Stimulated activated CD8-positive, alpha-beta memory T cell treated with anti-CD3 and anti-CD28 coated beads, Interleukin-7, amount 100 ng/mL, for 1 hour (primary cell): ENCODE measurements around the gene CTNNA2.

ENCODE experiments used
- DNase-seq, 2 donors: peaks; one replicate each; pipeline ENCODE4 v3.0.0-alpha.2; 2020; ENCODE audit warnings: low read depth in 2 of 2

The CTNNA2 gene

DNA sequence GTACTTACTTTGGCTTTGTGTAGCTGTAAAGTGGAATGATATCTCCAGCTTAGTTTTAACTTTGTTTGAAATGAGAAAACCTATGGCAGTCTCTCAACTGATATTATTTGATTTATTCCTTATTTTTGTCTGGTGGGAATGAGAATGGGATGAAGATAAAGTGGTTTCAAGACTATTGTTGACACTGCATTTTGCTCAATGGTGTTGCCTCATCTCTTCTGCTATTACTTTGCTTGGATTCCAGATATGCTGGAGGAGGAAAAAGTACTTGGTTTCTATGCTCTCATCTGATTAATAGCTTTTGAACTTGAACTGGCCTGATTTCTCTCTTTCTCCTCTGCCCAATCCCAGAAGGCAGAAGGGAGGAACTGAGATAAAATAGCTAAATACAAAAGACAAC is 198.2 kb downstream of the CTNNA2 start:
- no peak for DNase-seq

DNA sequence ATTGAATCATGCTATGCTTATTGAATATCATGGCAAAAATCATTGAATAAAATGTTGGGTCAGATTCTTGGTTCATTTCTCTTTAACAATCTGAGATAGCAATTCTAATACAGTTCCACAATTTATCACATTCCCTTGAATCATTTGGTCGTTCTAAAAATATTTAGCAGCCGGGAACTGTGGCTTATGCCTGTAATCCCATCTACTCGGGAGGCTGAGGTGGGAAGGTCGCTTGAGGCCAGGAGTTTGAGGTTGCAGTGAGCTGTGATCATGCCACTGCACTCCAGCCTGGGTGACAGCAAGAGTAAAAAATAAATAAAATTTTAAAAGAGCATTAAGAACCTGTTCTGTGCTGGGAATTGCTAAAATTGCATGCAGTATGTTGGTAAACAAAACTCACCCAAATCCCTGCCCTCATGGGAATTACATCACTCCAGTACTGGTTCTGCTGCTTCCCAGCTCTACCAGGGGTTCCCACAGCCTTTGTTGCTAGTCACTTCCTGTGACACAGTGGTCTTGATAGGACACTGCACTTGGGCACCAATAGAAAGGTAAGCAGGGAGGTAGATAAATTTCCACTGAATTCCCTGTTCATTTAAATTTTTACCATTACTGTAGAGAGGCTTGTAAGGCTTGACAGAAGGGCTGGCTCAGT is 200.4 kb downstream of the CTNNA2 start:
- no peak for DNase-seq

DNA sequence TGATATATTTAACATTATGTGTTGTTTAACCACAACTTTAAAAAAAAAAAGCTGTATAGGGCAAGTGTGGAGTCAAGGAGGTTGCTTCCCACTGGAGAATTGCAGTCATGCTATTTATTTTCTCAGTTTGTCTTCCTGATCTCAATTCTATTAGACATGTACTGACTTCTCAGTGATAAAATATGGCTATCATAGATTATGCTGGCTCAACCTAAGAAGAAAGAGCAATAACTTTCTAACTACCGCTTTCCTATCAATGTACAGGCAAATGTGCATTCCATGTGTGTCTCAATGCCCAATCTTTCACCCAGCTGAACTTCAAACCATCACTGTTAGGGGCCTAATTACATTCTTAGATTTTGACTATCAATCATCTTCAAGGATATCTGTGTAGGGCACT is 201.4 kb downstream of the CTNNA2 start:
- DNase-seq, result no peak

DNA sequence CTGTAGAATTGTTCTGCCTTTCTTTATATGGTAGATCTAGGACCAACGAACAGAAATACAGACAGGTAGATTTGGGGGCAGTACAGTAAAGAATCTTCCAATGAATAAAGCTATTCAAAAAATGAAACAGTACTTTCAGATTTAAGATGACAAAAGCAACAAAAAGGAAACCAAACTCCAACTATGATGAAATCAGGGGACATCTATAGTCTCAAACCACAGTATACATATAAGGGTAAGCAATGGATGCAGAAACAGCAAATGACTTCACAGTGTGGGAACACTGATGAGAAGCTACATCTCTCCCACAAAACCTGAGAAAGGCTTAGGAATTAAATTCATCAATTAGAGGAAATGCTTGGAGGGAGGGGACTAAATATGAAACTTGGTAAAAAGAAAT is 202.5 kb downstream of the CTNNA2 start:
- DNase-seq, result no peak

DNA sequence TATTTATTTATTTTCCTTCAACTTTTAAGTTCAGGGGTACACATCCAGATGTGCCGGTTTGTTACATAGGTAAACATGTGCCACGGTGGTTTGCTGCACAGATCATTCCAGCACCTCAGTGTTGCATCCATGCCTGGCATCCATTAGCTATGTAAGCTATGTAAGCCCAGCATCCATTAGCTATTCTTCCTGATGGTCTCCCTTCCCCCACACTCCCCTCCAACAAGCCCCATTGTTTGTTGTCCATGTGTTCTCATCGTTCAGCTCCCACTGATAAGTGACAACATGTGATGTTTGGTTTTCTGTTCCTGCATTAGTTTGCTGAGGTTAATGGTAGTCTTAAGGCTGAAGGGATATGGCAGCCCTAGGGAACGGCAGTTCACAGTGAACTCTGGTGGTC is 203.4 kb downstream of the CTNNA2 start:
- no peak for DNase-seq

DNA sequence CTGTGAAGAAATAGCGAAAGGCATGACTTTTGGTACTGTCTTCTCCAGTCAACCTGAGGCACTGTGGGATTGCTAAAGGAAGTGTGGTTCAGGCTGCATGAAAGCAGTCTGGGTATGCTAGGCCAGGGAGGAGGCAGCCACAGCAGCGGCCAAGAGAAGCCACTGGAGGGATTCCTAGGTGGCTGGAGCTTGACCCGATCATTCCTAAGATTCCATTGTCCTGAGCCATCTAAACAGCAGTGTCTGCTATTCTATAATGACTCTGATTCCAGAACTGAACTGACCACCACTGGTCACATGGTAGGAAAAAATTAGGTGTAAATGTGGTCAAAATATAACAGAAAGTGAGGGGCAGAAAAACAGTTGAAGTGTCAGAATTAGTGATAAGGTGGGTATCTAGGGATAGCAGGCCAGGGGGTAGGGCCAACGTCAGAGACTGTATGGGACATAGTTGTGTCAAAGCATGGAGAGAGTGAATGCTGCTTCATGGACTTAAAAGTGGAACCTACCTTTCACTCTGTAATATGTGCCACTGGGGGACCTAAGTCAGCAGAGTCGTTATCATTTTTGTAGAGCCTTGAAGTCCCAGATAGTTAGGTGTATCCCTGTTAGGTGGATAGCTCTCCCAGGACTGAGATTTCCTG is 204.6 kb downstream of the CTNNA2 start:
- no peak for DNase-seq

DNA sequence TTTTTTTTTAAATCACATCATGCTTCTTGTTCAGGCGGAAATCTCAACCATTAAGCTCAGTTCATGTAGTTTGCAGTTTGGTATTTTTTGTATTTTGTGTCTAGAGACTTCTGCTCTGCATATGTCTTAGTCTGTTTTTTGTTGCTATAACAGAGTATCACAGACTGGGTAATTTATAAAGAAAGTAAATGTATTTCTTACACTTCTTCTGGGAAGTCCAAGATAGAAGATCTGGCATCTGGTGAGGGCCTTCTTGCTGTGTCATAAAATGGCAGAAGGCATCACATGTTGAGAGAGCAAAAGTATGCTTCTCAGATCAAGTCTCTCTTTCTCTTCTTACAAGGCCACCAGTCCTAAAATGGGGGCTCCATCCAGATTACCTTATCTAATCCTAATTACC is 208.2 kb downstream of the CTNNA2 start:
- DNase-seq, result no peak

DNA sequence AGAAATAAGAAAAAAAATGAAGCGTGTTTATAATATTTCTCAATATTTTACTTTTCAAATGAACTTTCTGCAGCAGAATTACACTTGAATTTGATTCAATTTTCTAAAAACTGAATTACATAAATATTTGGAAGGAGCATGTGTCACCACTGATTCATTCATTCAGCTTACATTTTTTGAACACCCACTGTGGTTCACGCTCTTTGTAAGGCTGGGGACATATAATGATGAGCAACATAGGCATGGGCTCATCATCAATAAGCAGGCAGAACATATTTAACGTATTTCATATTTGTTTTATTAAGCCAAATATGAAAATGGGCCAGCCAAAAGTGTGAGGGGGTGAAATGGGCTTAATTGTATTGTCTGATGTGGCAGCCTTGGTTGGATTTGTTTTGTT is 209.1 kb downstream of the CTNNA2 start:
- DNase-seq, result no peak

DNA sequence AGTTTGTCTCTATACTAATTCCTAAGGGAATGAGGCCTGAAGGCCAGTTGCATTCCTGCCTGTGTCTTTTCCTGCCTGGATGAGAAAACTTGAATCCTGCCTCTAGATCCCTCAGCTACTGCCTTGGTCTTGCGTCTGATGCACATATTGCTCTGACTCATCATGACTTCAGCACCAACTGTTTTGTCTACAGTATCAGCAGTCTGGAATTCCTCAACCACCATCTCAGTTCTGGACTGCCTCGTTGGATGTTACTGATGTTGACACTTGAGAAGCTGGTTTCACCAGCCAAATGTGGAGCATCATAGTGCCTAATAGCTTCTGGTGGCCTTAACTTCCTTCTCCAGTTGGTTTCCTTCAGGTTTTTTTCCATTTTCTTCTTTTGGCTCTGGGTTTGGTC is 211.0 kb downstream of the CTNNA2 start:
- DNase-seq, result no peak

DNA sequence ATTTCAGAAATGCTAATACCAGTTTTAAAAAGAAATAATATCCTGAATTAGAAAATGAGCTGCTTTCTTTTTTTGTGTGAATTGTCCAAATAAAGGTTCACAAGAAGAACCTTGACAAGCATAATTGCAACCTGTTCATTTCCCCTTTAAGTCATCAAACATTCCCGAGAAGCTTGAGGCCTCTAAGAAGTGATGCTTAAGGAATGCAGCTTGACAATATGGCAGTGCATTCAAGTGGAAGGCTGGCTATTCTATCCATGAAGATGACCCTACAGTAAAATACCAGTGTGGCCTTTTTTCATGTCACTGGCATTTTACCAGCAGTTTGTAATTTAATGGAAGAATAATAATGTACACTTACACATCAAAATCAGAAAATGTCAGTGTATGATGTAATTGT is 216.7 kb downstream of the CTNNA2 start:
- no peak for DNase-seq

DNA sequence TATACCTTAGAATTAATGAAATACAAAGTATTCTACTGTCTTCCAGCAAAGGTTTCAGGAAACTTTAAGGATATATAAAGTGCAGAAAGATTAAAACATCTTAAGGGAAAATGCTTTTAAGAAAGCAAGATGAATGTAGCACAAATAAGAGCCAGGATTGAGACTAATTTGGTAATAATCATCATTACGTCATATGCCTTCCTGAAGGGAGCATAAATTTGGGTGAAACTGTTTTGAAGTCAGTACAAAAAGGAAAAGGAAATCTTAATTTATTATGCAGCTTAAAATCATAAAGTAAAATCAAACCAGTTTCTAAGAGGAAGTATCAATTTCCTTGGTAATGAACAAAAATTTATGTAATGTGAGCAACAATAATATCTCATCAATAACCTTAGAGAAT is 221.7 kb downstream of the CTNNA2 start:
- DNase-seq, result no peak

DNA sequence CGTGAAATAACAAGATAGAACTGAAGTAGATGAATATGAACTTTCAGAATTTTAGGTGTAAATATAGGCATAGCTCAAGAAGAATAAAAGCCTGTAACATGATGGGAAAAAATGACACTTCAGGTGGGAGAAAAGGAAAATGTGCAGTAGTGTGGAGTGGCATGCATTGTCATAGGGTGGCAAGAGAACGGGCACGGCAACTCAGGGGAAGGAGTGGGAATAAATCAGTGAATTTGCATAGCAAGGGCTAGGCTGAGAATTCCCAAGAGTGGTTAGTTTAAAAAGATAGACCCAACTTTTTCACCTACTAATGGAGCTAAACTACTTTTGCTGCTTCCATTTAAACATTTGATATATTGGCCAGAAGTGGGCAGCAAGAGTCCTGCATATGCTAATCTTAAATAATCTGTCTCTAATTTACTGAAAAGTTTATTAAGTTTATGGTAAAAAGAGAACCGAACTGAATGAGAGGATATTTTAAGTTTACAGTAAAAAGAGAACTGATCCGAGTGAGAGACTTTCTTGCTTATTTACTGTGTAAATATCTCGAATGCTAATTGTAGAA is 228.1 kb downstream of the CTNNA2 start:
- no peak for DNase-seq

DNA sequence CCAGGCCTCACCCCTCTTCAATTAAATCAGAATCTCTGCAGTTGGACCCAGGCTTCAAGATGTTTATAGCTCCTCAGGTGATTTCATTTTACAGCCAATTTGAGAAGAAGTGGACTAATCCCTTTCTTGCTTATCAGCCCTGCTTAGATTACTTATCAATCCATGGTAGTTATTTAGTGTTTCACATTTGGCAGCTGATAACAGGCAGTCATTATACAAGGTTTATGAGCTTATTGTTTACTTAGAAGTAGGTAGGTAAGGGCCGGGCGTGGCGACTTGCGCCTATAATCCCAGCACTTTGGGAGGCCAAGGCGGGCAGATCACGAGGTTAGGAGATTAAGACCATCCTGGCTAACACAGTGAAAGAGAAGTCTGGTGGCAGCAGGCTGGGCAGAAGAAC is 237.5 kb downstream of the CTNNA2 start:
- no peak for DNase-seq

DNA sequence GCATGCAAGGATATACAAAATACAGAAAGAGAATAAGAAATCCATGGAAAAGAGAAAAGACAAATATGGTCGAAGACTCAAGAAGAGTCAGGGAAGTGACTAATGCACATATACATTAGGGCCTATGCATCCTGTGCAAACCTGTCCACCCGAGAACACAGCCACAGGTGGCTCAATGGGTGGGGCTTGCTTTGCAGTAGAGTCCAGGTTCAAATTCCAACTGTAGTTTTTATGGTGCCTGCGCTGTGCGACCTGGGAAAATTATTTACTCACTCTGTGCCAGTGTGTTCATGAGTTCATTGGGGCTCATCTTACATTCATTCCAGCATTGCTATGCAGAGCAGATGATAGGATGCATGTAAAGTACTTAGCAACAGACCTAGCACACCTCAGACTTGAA is 244.7 kb downstream of the CTNNA2 start:
- no peak for DNase-seq

DNA sequence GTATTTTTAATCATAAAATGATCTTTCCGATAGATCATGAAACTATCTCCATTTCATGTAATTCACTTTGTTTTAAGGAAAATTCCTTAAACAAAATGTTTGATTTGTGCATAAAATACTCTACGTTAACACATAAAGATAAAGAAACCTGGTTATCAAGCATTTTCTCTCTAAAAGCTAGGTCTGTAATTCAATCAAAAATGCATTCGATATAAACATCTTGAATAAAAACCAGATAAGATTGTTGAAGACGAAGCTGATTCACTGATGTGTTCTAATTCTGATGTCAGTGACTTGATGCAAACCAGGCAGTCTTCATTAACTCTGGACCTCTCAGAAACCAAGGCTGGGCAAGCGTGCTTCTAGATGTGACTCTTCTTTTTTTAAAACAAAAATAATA is 245.2 kb downstream of the CTNNA2 start:
- no peak for DNase-seq

DNA sequence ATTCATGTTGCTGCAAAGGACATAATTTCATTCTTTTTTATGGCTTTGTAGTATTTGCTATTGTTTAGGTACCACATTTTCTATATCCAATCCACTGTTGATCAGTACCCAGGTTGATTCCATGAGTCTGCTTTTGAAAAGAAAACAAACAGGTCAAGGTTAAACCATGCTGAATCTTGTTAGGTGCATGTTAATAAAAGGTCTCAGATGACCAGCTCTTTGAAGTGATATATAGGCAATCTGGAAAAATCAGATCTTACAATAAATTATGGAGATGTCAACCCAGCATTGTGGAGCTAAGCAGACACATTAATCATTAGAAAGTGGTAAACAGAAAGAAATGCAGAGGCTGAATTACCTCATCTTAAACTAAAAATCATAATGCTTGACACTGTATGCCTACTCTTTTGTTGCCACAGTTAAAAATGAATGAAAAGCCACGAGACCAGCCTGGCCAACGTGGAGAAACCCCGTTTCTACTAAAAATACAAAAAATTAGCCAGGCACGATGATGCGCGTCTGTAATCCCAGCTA is 246.0 kb downstream of the CTNNA2 start:
- DNase-seq, result no peak

DNA sequence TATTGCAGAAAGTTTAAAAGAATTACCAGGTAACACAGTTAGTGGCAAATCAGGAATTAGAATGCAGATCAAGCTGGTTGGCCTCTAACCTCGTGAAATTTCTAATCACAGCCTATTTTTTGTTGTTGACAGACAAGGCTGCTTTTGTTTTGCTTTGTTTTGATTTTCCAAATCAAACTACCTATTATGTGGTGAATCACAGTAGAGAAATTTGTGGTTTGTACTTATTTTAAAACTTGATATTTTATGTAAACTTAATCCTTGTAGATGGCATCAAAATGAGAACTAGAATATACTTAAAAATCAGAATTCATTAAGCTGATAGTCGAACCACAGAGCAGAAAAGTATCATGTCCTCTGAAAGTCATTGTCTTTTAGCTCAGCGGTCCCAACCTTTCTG is 258.1 kb downstream of the CTNNA2 start:
- no peak for DNase-seq

DNA sequence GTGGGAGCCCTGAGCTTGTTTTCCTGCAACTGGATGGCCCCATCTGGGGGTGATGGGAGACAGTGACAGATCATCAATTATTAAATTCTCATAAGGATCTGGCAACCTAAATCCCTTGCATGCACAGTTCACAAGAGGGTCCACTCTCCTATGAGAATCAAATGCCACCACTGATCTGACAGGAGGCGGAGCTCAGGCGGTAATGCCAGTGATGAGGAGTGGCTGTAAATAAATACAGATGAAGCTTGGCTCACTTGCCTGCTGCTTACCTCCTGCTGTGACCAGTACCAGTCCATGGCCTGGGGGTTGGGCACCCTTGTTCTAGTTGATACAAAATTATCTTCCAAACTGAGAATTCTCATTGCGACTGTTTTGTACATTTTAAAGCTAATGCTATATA is 258.6 kb downstream of the CTNNA2 start:
- no peak for DNase-seq

DNA sequence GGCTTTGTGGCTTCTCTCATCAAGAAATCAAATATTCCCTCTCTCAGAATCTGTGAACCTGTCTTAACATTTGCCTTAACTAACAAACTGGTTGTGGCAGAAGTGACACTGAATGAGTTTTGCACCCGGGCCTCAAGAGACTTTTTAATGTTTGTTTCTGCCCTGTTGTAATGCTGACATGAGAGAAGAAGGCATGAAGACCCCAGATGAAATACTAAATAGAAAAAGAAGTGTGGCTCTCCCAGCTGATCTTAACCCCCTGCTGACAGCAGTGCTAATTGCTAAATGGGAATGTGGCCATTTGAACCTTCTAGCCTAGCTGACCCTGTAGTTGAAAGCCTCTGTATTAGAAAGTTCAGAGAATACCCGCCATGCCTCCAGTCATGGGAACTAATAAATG is 261.2 kb downstream of the CTNNA2 start:
- no peak for DNase-seq

DNA sequence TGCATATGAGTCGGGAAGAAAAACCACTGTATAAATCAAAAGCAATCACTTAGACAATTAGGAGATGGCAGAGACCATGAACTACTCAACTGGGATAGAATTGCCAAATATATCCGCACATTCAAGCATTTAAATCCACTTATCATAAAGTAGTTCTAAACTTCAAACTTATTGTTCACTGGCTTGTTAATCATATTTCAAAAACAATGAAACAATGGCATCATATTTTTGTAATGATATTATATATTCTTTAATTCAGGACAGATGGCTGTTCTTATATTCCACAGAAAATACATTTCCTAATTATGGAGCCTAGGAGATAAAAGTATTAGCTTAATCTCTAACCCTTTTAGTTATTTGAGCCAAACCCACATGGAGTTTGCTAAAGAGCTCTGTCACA is 263.6 kb downstream of the CTNNA2 start:
- no peak for DNase-seq

DNA sequence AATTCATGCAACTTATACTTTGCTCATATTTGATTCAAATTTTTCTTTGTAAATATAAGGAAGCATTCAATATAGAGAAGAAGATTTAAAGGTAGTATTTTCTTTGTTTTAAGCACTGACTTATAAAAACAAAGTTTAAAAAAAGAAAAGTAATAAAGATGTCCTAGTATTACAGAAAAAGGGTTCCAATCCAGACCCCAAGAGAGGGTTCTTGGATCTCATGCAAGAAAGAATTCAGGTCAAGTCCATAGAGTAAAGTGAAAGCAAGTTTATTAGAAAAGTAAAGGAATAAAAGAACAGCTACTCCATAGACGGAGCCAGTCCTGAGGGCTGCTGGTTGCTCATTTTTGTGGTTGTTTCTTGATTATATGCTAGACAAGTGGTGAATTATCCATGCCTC is 267.9 kb downstream of the CTNNA2 start:
- no peak for DNase-seq

DNA sequence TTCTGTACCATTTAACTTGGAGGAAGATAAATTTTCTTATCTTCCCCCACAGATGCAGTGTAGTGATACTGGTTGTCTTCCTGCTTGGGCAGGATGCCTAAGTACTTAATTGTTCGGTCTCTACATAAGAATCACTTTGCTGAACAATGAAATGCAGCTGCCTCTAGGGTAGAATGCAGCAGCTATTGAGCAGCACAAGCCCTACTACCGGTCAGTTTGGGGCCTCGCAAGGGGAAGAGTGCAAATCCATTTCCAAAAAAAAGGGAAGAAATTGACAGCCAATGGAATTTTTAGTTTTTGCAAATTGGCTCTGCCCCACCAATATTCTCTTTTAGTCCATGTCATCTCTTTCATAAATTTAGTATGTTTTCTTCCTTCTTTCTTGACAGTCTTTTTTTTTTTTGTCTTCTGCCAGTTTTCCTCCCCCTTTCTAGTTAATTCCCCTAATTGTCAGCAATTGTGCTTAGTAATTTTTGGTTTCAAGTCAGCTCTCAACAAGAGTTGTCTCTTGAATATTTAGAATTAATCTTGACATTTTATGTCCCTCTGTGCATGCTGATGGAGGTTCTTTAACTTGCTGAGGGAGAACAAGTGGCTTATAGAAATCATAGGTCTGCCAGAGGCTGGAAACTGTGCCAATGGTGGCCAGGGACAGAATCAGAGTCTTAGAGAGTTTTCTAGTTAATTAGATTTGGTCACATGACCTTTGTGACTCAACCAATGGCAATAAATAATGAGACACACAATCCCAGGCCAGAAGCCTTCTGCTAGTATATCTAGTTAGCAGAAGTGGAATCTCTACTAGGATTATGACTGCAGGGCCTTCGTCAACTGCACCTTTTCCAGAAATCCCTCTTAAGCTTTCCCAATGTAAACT is 270.0 kb downstream of the CTNNA2 start:
- DNase-seq, result no peak
